ENCODE data around the gene SEC61A2.

The SEC61A2 gene

GRCh38 chr10:12160664-12161063 lies 31.2 kb downstream of the SEC61A2 start:
- Histone ChIP-seq H3K36me3 (ENCODE audit: insufficient read depth, low read length) (peaks cover 74% of the 10 kb centered on the region; the same call in 1 of the 2 replicates), H3K27me3 (ENCODE audit: insufficient read depth, low read length, poor library complexity, severe bottlenecking) (no peaks in the 10 kb centered on the region), H4K20me1 (ENCODE audit: insufficient read depth, low read length, poor library complexity, severe bottlenecking) (no peaks in the 10 kb centered on the region), H3F3A (ENCODE audit: low read depth) (no peaks in the 10 kb centered on the region), H3K9me3 (ENCODE audit: insufficient read depth, low read depth, low read length) (no peaks in the 10 kb centered on the region), H3K4me1 (ENCODE audit: insufficient read depth, low read length, poor library complexity, severe bottlenecking) (no peaks in the 10 kb centered on the region), H3K4me3 (ENCODE audit: low read length, poor library complexity, severe bottlenecking) (no peak overlapping the region), H3K9ac (ENCODE audit: low read depth, low read length, poor library complexity, severe bottlenecking) (no peak overlapping the region), H3K9me2 (replicated peaks; ENCODE audit: low read depth, low read length) (no peaks in the 10 kb centered on the region), H3K4me2 (ENCODE audit: low read depth, low read length, poor library complexity, severe bottlenecking) (no peak overlapping the region), H3K79me2 (ENCODE audit: insufficient read depth, low read length) (no peaks in the 10 kb centered on the region), H2AFZ (ENCODE audit: low read length) (no peak overlapping the region)
- TF ChIP-seq EZH2phosphoT487 (IDR thresholded peaks at IDR 0.05; ENCODE audit: borderline replicate concordance), result no peak
- TF ChIP-seq CTCF (conservative IDR thresholded peaks at IDR 0.05; ENCODE audit: low read length), result no peak

- Histone ChIP-seq H3F3A (ENCODE audit: low read depth) (no peaks in the 10 kb centered on the region), H3K4me3 (ENCODE audit: low read length, poor library complexity, severe bottlenecking) (no peak overlapping the region), H3K4me2 (ENCODE audit: low read depth, low read length, poor library complexity, severe bottlenecking) (no peak overlapping the region), H3K27me3 (ENCODE audit: insufficient read depth, low read length, poor library complexity, severe bottlenecking) (no peaks in the 10 kb centered on the region), H3K4me1 (ENCODE audit: insufficient read depth, low read length, poor library complexity, severe bottlenecking) (no peaks in the 10 kb centered on the region), H3K36me3 (ENCODE audit: insufficient read depth, low read length) (peaks cover 70% of the 10 kb centered on the region; the same call in 1 of the 2 replicates), H3K9ac (ENCODE audit: low read depth, low read length, poor library complexity, severe bottlenecking) (no peak overlapping the region), H4K20me1 (ENCODE audit: insufficient read depth, low read length, poor library complexity, severe bottlenecking) (no peaks in the 10 kb centered on the region), H3K9me2 (replicated peaks; ENCODE audit: low read depth, low read length) (no peaks in the 10 kb centered on the region), H3K79me2 (ENCODE audit: insufficient read depth, low read length) (no peaks in the 10 kb centered on the region), H2AFZ (ENCODE audit: low read length) (no peak overlapping the region), H3K9me3 (ENCODE audit: insufficient read depth, low read depth, low read length) (no peaks in the 10 kb centered on the region)
- TF ChIP-seq CTCF (conservative IDR thresholded peaks at IDR 0.05; ENCODE audit: low read length) (no peak), EZH2phosphoT487 (IDR thresholded peaks at IDR 0.05; ENCODE audit: borderline replicate concordance) (no peak)
These were observed 33.5 kb downstream of the SEC61A2 start for GRCh38 chr10:12162927-12163326.

- H3K9me2 ChIP-seq (replicated peaks; ENCODE audit: low read depth, low read length), result no peaks in the 10 kb centered on the region
- H3K9ac ChIP-seq (ENCODE audit: low read depth, low read length, poor library complexity, severe bottlenecking), result no peak overlapping the region
- H4K20me1 ChIP-seq (ENCODE audit: insufficient read depth, low read length, poor library complexity, severe bottlenecking), result no peaks in the 10 kb centered on the region
- no peaks in the 10 kb centered on the region for H3K4me1 ChIP-seq (ENCODE audit: insufficient read depth, low read length, poor library complexity, severe bottlenecking)
- no peak overlapping the region for H2AFZ ChIP-seq (ENCODE audit: low read length)
- H3K4me3 ChIP-seq (ENCODE audit: low read length, poor library complexity, severe bottlenecking), result no peak overlapping the region
- no peak overlapping the region for H3K4me2 ChIP-seq (ENCODE audit: low read depth, low read length, poor library complexity, severe bottlenecking)
- TF ChIP-seq CTCF (conservative IDR thresholded peaks at IDR 0.05; ENCODE audit: low read length), result no peak
- TF ChIP-seq EZH2phosphoT487 (IDR thresholded peaks at IDR 0.05; ENCODE audit: borderline replicate concordance), result no peak
- H3K79me2 ChIP-seq (ENCODE audit: insufficient read depth, low read length), result no peaks in the 10 kb centered on the region
- no peaks in the 10 kb centered on the region for H3K27me3 ChIP-seq (ENCODE audit: insufficient read depth, low read length, poor library complexity, severe bottlenecking)
- no peaks in the 10 kb centered on the region for H3F3A ChIP-seq (ENCODE audit: low read depth)
- no peaks in the 10 kb centered on the region for H3K9me3 ChIP-seq (ENCODE audit: insufficient read depth, low read depth, low read length)
- peaks cover 63% of the 10 kb centered on the region; the same call in 1 of the 2 replicates for H3K36me3 ChIP-seq (ENCODE audit: insufficient read depth, low read length)
These were observed 34.6 kb downstream of the SEC61A2 start for GRCh38 chr10:12164085-12164484.
